Endothelial cell of umbilical vein (primary cell): ENCODE results near the gene CHCHD10.

Experiments used
- POLR2A ChIP-seq: IDR thresholded peaks from 2 replicates; pipeline ENCODE4 v1.6.1; 2012; ENCODE audit warnings: low read depth, mild to moderate bottlenecking, control low read depth, low read length
- TF ChIP-seq, protein P1 (sequence below), 2 donors: IDR thresholded peaks; 1 replicate in 1 of 2; 2 replicates in 1 of 2; pipeline ENCODE4 v1.5.1; 2011; ENCODE audit warnings: low read length in 2 of 2, mild to moderate bottlenecking in 2 of 2, moderate library complexity in 2 of 2, control low read depth in 1 of 2, inconsistent platforms in 1 of 2, low read depth in 1 of 2; ENCODE audit not compliant: insufficient read depth in 1 of 2; ENCODE audit errors: extremely low read depth in 1 of 2

DNA sequence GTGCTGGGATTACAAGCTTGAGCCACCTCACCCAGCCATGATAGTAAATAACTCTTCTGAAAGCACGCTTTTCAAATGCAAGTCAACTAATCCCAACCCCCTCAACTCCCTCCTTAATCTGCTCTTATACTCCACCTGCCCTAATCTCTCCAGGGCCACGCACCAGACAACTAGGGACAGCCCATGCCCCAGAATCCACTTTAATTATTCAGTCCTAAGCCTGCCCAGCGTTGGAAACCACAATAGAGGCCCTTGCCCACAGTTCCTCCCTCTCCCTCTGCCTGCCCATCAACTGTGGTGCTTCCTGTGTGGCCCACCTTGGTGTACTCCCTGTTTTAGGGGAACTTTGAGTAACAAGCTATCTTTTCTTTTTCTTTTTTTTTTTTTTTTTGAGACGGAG lies 10.9 kb downstream of the CHCHD10 start:
- TF ChIP-seq, protein P1, sequence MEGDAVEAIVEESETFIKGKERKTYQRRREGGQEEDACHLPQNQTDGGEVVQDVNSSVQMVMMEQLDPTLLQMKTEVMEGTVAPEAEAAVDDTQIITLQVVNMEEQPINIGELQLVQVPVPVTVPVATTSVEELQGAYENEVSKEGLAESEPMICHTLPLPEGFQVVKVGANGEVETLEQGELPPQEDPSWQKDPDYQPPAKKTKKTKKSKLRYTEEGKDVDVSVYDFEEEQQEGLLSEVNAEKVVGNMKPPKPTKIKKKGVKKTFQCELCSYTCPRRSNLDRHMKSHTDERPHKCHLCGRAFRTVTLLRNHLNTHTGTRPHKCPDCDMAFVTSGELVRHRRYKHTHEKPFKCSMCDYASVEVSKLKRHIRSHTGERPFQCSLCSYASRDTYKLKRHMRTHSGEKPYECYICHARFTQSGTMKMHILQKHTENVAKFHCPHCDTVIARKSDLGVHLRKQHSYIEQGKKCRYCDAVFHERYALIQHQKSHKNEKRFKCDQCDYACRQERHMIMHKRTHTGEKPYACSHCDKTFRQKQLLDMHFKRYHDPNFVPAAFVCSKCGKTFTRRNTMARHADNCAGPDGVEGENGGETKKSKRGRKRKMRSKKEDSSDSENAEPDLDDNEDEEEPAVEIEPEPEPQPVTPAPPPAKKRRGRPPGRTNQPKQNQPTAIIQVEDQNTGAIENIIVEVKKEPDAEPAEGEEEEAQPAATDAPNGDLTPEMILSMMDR (IDR thresholded peaks at IDR 0.05; ENCODE audit: extremely low read depth in 1 of 2, insufficient read depth in 1 of 2, low read depth in 1 of 2, low read length in 2 of 2), result no peak
- no peak for TF ChIP-seq POLR2A
